ENCODE data around the gene RAB17.

DNA sequence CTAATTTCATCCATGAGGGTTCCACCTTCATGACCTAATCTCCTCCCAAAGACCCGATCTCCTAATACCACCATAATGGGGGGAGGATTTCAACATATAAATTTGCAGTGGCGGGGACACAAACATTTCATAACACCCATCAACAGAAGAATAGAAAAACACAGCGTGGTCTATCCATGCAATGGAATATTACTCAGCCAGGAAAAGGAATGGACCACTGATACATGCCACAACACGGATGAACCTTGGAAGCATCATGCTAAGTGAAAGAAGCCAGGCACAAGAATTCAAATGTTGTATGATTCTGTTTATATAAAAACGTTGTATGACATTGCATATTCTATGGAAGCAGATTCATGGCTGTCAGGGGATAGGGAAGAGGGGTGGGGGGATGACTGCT lies 21.5 kb downstream of the RAB17 start:
- TF ChIP-seq, protein P1, sequence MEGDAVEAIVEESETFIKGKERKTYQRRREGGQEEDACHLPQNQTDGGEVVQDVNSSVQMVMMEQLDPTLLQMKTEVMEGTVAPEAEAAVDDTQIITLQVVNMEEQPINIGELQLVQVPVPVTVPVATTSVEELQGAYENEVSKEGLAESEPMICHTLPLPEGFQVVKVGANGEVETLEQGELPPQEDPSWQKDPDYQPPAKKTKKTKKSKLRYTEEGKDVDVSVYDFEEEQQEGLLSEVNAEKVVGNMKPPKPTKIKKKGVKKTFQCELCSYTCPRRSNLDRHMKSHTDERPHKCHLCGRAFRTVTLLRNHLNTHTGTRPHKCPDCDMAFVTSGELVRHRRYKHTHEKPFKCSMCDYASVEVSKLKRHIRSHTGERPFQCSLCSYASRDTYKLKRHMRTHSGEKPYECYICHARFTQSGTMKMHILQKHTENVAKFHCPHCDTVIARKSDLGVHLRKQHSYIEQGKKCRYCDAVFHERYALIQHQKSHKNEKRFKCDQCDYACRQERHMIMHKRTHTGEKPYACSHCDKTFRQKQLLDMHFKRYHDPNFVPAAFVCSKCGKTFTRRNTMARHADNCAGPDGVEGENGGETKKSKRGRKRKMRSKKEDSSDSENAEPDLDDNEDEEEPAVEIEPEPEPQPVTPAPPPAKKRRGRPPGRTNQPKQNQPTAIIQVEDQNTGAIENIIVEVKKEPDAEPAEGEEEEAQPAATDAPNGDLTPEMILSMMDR (IDR thresholded peaks at IDR 0.05) = no peak
- no peak for TF ChIP-seq POLR2A (IDR thresholded peaks at IDR 0.05)

All from adrenal gland (tissue), 5 donors.